Endothelial cell of umbilical vein (primary cell): ENCODE measurements around the gene NDUFAF8. TPM values are rescaled to one million over a fixed set of nuclear protein-coding genes. Genes with fewer than 3 reads are reported as not detected.

Source experiments
- BruUV-seq: library from RNA; stranded (reverse); fragments of 400-500 nt; replicated peaks from 2 replicates; lab custom pipeline; 2021; lab: Mats Ljungman, UMichigan
- CTCF ChIA-PET: fragments of 300-600, 350-600 bp; sonication (Branson Sonifier 250); formaldehyde crosslinking; loops from one replicate; lab custom pipeline; 2021; ENCODE audit warnings: antibody characterized with exemption, inconsistent platforms; lab: Charles Lee
- POLR2A ChIA-PET: fragments of 300-600, 350-600 bp; sonication (Branson Sonifier 250); formaldehyde crosslinking; loops from one replicate; lab custom pipeline; 2021; ENCODE audit warnings: antibody characterized with exemption, inconsistent platforms; lab: Charles Lee
- DNase-seq: peaks from one replicate; pipeline ENCODE4 v3.0.0-alpha.2; 2011; ENCODE audit warnings: low read depth, low spot score
- FAIRE-seq: peaks from 2 replicates; lab custom pipeline; 2011; peaks lifted over from hg19 to GRCh38; lab: Jason Lieb, UNC
- H2AFZ ChIP-seq: 2 replicates; pipeline ENCODE4 v1.6.0; 2012; ENCODE audit warnings: low read depth, low read length, control low read depth, inconsistent platforms
- H3K27ac ChIP-seq: 2 replicates; pipeline ENCODE4 v1.5.1; 2011; ENCODE audit warnings: low read depth, mild to moderate bottlenecking, control low read depth, low read length, moderate library complexity; ENCODE audit not compliant: insufficient read depth
- H3K27me3 ChIP-seq, 2 experiments: 2 replicates each; pipeline versions ENCODE4 v1.6.0 to v1.6.1; 2011; ENCODE audit warnings: low read length in 2 of 2, mixed read lengths in 1 of 2; ENCODE audit not compliant: control insufficient read depth in 2 of 2, insufficient read depth in 2 of 2
- H3K36me3 ChIP-seq, 2 experiments: 2 replicates in 1 of 2; 3 replicates in 1 of 2; pipeline ENCODE4 v1.5.1; 2011; ENCODE audit warnings: low read length in 2 of 2, mild to moderate bottlenecking in 1 of 2, moderate library complexity in 1 of 2; ENCODE audit not compliant: control insufficient read depth in 2 of 2, insufficient read depth in 2 of 2; ENCODE audit errors: extremely low read depth in 1 of 2
- H3K4me1 ChIP-seq: 3 replicates; pipeline ENCODE4 v1.5.1; 2011; ENCODE audit warnings: mild to moderate bottlenecking, low read length; ENCODE audit not compliant: control insufficient read depth, insufficient read depth; ENCODE audit errors: extremely low read depth
- H3K4me2 ChIP-seq: 2 replicates; pipeline ENCODE4 v1.6.1; 2011; ENCODE audit warnings: low read length, control low read depth, mixed read lengths; ENCODE audit not compliant: insufficient read depth
- H3K4me3 ChIP-seq, 3 experiments: fragments of 200-600 bp in 1 of 3; sonication (generic), shearing (Covaris generic) in 1 of 3; replicated peaks in 1 of 3; 2 replicates each; pipeline ENCODE4 v1.5.1; 2011 to 2016; ENCODE audit warnings: control low read depth in 3 of 3, low read length in 3 of 3, mild to moderate bottlenecking in 2 of 3, inconsistent platforms in 1 of 3, low read depth in 1 of 3, moderate library complexity in 1 of 3; ENCODE audit not compliant: insufficient read depth in 1 of 3
- H3K79me2 ChIP-seq: 2 replicates; pipeline ENCODE4 v1.6.0; 2012; ENCODE audit warnings: low read length, inconsistent platforms; ENCODE audit not compliant: control insufficient read depth, insufficient read depth
- H3K9ac ChIP-seq: replicated peaks from 2 replicates; pipeline ENCODE3; 2011; ENCODE audit warnings: low read length, control low read depth; ENCODE audit not compliant: insufficient read depth; ENCODE audit errors: extremely low read depth
- H3K9me1 ChIP-seq: replicated peaks from 3 replicates; pipeline ENCODE4 v1.6.0; 2011; ENCODE audit warnings: mild to moderate bottlenecking, low read length; ENCODE audit not compliant: control insufficient read depth, insufficient read depth; ENCODE audit errors: extremely low read depth
- H3K9me3 ChIP-seq: replicated peaks from 2 replicates; pipeline ENCODE4 v1.5.1; 2012; ENCODE audit warnings: low read length, inconsistent platforms; ENCODE audit not compliant: control insufficient read depth, insufficient read depth
- H4K20me1 ChIP-seq: replicated peaks from 2 replicates; pipeline ENCODE3; 2011; ENCODE audit warnings: mild to moderate bottlenecking, low read length; ENCODE audit not compliant: control insufficient read depth, insufficient read depth; ENCODE audit errors: extremely low read depth
- FOS ChIP-seq: IDR thresholded peaks from 2 replicates; pipeline ENCODE4 v1.6.1; 2011; ENCODE audit warnings: mild to moderate bottlenecking, low read length, moderate library complexity, borderline replicate concordance; ENCODE audit not compliant: insufficient read depth
- GATA2 ChIP-seq: IDR thresholded peaks from 2 replicates; pipeline ENCODE4 v1.7.0; 2011; ENCODE audit warnings: low read depth, mild to moderate bottlenecking, moderate library complexity, mixed read lengths, low read length; ENCODE audit not compliant: insufficient read length, insufficient read depth
- JUN ChIP-seq: IDR thresholded peaks from 2 replicates; pipeline ENCODE4 v1.6.1; 2011; ENCODE audit warnings: borderline replicate concordance, low read depth; ENCODE audit not compliant: insufficient read length, insufficient read depth
- MAX ChIP-seq: IDR thresholded peaks from 2 replicates; pipeline ENCODE4 v1.6.1; 2011; ENCODE audit not compliant: insufficient read depth, insufficient read length
- MYC ChIP-seq: IDR thresholded peaks from one replicate; pipeline ENCODE4 v1.6.1; 2011; ENCODE audit warnings: mild to moderate bottlenecking, low read depth, low read length
- POLR2A ChIP-seq: IDR thresholded peaks from 2 replicates; pipeline ENCODE4 v1.6.1; 2012; ENCODE audit warnings: low read depth, mild to moderate bottlenecking, control low read depth, low read length
- POLR2AphosphoS5 ChIP-seq: IDR thresholded peaks from 2 replicates; pipeline ENCODE4 v1.6.1; 2012; ENCODE audit warnings: low read depth, mild to moderate bottlenecking, control low read depth, low read length, moderate library complexity; ENCODE audit not compliant: insufficient read depth
- dilution Hi-C: fragments of 300-500 bp; cut with MboI; formaldehyde crosslinking; loops from one replicate; pipeline ENCODE4 v1.15.0; 2019; ENCODE audit warnings: low sequenced_read_pairs; ENCODE audit not compliant: extremely low pct_ligation_motif_present
- intact Hi-C: fragments of 100-400 bp; cut with micrococcal nuclease; formaldehyde crosslinking; loops from one replicate; pipeline ENCODE4 v1.10.0; 2022
- polyA plus RNA-seq, 4 experiments: library from polyadenylated mRNA; depleted of rRNA in 3 of 4; stranded (reverse) in 3 of 4; unstranded in 1 of 4; fragments of >200 nt; gene quantifications; 2 replicates each; pipeline versions ENCODE4 v1.2.1 to v1.2.3, GENCODE V29; 2011 to 2012; ENCODE audit warnings: missing spikeins in 1 of 4
- total RNA-seq: library from RNA; stranded (reverse); gene quantifications from 2 replicates; pipeline ENCODE4 v1.2.3, GENCODE V29; 2021
- TF ChIP-seq, protein P1 (sequence below), 2 donors: IDR thresholded peaks; 1 replicate in 1 of 2; 2 replicates in 1 of 2; pipeline ENCODE4 v1.5.1; 2011; ENCODE audit warnings: low read length in 2 of 2, mild to moderate bottlenecking in 2 of 2, moderate library complexity in 2 of 2, control low read depth in 1 of 2, inconsistent platforms in 1 of 2, low read depth in 1 of 2; ENCODE audit not compliant: insufficient read depth in 1 of 2; ENCODE audit errors: extremely low read depth in 1 of 2

The NDUFAF8 gene
- total and polyA plus RNA-seq, 2 donors (not counting 3 experiments of a cell fraction or from before 2014, with no cell fraction given), result 61.5 to 83.9 TPM

DNA sequence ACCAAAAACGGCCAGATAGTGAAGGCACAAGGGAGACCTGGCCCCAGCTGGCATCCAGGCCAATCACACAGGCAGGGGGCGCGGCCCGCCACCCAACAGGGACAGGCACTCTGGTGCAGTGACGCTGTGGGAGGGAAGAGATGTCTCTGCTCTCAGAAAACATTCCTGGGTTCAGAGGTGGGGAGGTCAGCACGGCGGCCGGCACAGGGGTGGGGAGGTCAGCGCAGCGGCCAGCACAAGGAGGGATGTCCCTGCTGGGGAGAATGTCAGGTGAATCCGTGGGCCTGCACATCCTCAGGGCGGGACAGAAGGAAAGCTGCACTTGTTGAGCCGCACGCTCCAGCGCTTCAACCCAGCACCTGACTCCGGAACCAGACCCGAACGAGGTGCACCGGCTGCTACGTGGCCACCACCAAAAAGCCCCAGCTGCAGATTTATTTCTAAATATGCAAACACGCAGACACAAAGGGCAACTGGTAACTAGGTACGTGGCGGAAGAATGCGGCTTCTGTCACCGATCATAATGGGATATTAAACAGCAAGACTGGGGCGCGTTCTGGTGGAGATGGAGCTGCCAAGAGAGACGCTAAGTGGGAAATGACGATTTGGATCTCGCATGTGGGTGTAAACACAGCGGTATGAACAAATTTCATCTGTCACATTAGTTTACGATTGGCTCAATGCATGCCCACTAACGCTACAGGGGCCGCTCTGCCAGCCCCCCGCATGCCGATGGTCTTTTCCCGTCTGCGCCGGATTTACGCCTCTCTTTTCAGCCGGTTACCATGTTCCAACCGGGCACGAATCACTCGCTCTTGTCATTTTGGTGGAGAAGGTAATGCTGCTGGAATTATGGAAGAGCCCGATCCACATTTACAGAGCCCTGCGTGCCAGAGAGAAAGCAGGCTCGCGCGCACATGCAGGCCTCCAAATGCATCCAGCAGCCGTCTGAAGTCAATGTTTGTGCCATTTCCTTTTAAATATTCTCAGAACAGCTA lies 40.5 kb downstream of the NDUFAF8 start:
- POLR2A ChIA-PET, result no interaction called here
- CTCF ChIA-PET, result interaction anchor here (1.3 to 1.6 kb wide), 2 partner anchors 12 to 19 kb away, joined by 3 to 4 read pairs; no protein-coding TSS in a partner anchor
- intact Hi-C loops, result no loop called here
- Histone ChIP-seq H3K4me3 (no peak overlapping the region), H2AFZ (no peak overlapping the region), H3K27ac (no peak overlapping the region), H3K9me1 (no peaks in the 10 kb centered on the region), H3K27me3 (no peaks in the 10 kb centered on the region), H3K9me3 (no peaks in the 10 kb centered on the region), H3K4me1 (no peaks in the 10 kb centered on the region), H3K79me2 (peaks cover 2% of the 10 kb centered on the region), H4K20me1 (no peaks in the 10 kb centered on the region), H3K9ac (no peak overlapping the region), H3K4me2 (no peak overlapping the region), H3K36me3 (peaks cover 9 to 43% of the 10 kb centered on the region in 2 experiments)
- FAIRE-seq (no peak), DNase-seq (no peak)
- TF ChIP-seq GATA2 (no peak), MYC (no peak), POLR2A (no peak), JUN (no peak), FOS (no peak), POLR2AphosphoS5 (no peak), MAX (no peak)
- TF ChIP-seq, protein P1, sequence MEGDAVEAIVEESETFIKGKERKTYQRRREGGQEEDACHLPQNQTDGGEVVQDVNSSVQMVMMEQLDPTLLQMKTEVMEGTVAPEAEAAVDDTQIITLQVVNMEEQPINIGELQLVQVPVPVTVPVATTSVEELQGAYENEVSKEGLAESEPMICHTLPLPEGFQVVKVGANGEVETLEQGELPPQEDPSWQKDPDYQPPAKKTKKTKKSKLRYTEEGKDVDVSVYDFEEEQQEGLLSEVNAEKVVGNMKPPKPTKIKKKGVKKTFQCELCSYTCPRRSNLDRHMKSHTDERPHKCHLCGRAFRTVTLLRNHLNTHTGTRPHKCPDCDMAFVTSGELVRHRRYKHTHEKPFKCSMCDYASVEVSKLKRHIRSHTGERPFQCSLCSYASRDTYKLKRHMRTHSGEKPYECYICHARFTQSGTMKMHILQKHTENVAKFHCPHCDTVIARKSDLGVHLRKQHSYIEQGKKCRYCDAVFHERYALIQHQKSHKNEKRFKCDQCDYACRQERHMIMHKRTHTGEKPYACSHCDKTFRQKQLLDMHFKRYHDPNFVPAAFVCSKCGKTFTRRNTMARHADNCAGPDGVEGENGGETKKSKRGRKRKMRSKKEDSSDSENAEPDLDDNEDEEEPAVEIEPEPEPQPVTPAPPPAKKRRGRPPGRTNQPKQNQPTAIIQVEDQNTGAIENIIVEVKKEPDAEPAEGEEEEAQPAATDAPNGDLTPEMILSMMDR (IDR thresholded peaks at IDR 0.05; ENCODE audit: extremely low read depth in 1 of 2, insufficient read depth in 1 of 2, low read depth in 1 of 2, low read length in 2 of 2), result no peak
- dilution Hi-C loops, result no loop called here
- BruUV-seq, result no TSS peak
